ENCODE measurements around the gene HAL.

DNA sequence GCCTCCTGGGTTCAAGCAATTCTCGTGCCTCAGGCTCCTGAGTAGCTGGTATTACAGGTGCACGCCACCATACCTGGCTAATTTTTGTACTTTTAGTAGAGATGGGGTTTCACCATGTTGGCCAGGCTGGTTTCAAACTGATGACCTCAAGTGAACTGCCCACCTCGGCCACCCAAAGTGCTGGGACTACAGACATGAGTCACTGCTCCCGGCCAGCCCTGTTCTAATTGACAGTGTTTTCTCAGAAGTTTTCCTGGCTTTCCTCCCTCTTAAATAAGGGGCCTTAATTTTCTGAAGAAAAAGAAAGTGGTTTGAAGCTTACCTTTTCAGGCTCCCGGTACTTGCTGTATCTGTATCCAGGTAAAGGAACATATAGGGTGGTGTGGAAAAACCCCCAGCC, 1.7 kb downstream of the HAL start:
- TF ChIP-seq POLR2A (IDR thresholded peaks at IDR 0.05; ENCODE audit: borderline replicate concordance, extremely low read depth, insufficient read depth, insufficient read length) (no peak), YY1 (IDR thresholded peaks at IDR 0.05; ENCODE audit: extremely low read depth, insufficient replicate concordance, low read depth, low read length) (no peak), CEBPB (IDR thresholded peaks at IDR 0.05; ENCODE audit: low read depth) (no peak)
- TF ChIP-seq, protein P1, sequence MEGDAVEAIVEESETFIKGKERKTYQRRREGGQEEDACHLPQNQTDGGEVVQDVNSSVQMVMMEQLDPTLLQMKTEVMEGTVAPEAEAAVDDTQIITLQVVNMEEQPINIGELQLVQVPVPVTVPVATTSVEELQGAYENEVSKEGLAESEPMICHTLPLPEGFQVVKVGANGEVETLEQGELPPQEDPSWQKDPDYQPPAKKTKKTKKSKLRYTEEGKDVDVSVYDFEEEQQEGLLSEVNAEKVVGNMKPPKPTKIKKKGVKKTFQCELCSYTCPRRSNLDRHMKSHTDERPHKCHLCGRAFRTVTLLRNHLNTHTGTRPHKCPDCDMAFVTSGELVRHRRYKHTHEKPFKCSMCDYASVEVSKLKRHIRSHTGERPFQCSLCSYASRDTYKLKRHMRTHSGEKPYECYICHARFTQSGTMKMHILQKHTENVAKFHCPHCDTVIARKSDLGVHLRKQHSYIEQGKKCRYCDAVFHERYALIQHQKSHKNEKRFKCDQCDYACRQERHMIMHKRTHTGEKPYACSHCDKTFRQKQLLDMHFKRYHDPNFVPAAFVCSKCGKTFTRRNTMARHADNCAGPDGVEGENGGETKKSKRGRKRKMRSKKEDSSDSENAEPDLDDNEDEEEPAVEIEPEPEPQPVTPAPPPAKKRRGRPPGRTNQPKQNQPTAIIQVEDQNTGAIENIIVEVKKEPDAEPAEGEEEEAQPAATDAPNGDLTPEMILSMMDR (IDR thresholded peaks at IDR 0.05 in 2 of 3, conservative IDR thresholded peaks at IDR 0.05 in 1 of 3; ENCODE audit: borderline replicate concordance in 1 of 3, insufficient read depth in 1 of 3, low read depth in 2 of 3, low read length in 2 of 3) = no peak
